Measurements from ENCODE around the gene SESN1. TPM values are rescaled to one million over a fixed set of nuclear protein-coding genes. Genes with fewer than 3 reads are reported as not detected.

SESN1 gene
- total RNA-seq, 1 donor from 2014 or later = 40.8 TPM

- no peaks in the 10 kb centered on the region for H3K36me3 Mint-ChIP-seq
- Histone ChIP-seq H3K79me2 (ENCODE audit: low read depth) (peaks cover 39% of the 10 kb centered on the region), H3K27me3 (no peaks in the 10 kb centered on the region), H3K4me2 (no peak overlapping the region), H3K4me3 (no peak overlapping the region), H3K9ac (no peak overlapping the region), H3K4me1 (no peaks in the 10 kb centered on the region), H3K27ac (no peak overlapping the region), H3K36me3 (no peaks in the 10 kb centered on the region), H3F3A (ENCODE audit: low read depth) (no peaks in the 10 kb centered on the region), H2AFZ (replicated peaks) (no peak overlapping the region), H3K9me3 (ENCODE audit: low read depth) (no peaks in the 10 kb centered on the region), H4K20me1 (ENCODE audit: low read depth) (no peaks in the 10 kb centered on the region)
- TF ChIP-seq EZH2 (IDR thresholded peaks at IDR 0.05) (no peak), EZH2phosphoT487 (IDR thresholded peaks at IDR 0.05) (no peak)
- TF ChIP-seq, protein P1, sequence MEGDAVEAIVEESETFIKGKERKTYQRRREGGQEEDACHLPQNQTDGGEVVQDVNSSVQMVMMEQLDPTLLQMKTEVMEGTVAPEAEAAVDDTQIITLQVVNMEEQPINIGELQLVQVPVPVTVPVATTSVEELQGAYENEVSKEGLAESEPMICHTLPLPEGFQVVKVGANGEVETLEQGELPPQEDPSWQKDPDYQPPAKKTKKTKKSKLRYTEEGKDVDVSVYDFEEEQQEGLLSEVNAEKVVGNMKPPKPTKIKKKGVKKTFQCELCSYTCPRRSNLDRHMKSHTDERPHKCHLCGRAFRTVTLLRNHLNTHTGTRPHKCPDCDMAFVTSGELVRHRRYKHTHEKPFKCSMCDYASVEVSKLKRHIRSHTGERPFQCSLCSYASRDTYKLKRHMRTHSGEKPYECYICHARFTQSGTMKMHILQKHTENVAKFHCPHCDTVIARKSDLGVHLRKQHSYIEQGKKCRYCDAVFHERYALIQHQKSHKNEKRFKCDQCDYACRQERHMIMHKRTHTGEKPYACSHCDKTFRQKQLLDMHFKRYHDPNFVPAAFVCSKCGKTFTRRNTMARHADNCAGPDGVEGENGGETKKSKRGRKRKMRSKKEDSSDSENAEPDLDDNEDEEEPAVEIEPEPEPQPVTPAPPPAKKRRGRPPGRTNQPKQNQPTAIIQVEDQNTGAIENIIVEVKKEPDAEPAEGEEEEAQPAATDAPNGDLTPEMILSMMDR (IDR thresholded peaks at IDR 0.05) = no peak
- no peaks in the 10 kb centered on the region for H3K9me3 Mint-ChIP-seq
- H3K4me3 Mint-ChIP-seq = no peak overlapping the region
- no peak overlapping the region for H3K27ac Mint-ChIP-seq
- H3K27me3 Mint-ChIP-seq (ENCODE audit: insufficient read depth, low read depth) = no peaks in the 10 kb centered on the region
- H3K4me1 Mint-ChIP-seq = no peaks in the 10 kb centered on the region
- no peak for DNase-seq (ENCODE audit: low spot score)
These were observed 93.3 kb downstream of the SESN1 start for GRCh38 chr6:109001291-109001894.

- H3K9me3 ChIP-seq (ENCODE audit: low read depth) = no peaks in the 10 kb centered on the region
- Mint-ChIP-seq H3K27me3 (ENCODE audit: insufficient read depth, low read depth) (no peaks in the 10 kb centered on the region), H3K4me1 (no peaks in the 10 kb centered on the region), H3K9me3 (no peaks in the 10 kb centered on the region), H3K4me3 (no peak overlapping the region), H3K27ac (no peak overlapping the region), H3K36me3 (no peaks in the 10 kb centered on the region)
- H3K27ac ChIP-seq = no peak overlapping the region
- no peaks in the 10 kb centered on the region for H3K4me1 ChIP-seq
- H3F3A ChIP-seq (ENCODE audit: low read depth) = no peaks in the 10 kb centered on the region
- no peak overlapping the region for H3K4me3 ChIP-seq
- TF ChIP-seq EZH2phosphoT487 (IDR thresholded peaks at IDR 0.05) (no peak), EZH2 (IDR thresholded peaks at IDR 0.05) (no peak)
- TF ChIP-seq, protein P1 (IDR thresholded peaks at IDR 0.05) = no peak
- DNase-seq (ENCODE audit: low spot score) = no peak
- no peak overlapping the region for H2AFZ ChIP-seq (replicated peaks)
- no peaks in the 10 kb centered on the region for H3K36me3 ChIP-seq
- no peak overlapping the region for H3K4me2 ChIP-seq
- peaks cover 29% of the 10 kb centered on the region for H3K79me2 ChIP-seq (ENCODE audit: low read depth)
- no peaks in the 10 kb centered on the region for H4K20me1 ChIP-seq (ENCODE audit: low read depth)
- H3K27me3 ChIP-seq = no peaks in the 10 kb centered on the region
- H3K9ac ChIP-seq = no peak overlapping the region
These were observed 94.4 kb downstream of the SESN1 start for GRCh38 chr6:109000289-109000688.

DNA sequence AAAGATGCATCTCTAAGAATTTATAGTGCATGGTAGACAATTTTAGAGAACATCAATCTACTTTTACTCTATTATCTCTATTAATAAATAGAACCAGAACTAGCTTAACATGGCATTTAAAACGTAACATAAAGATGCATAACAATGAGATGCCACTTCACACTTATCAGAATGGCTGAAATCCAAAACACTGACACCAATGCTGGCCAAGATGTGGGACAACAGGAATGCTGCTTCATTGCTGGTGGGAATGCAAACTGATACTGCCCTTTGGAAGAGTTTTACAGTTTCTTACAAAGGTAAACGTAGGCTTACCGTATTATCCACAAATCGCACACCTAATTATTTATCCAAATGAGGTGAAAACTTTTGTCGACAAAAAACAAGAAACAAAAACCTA is 95.2 kb downstream of the SESN1 start:
- Mint-ChIP-seq H3K27me3 (ENCODE audit: insufficient read depth, low read depth) (no peaks in the 10 kb centered on the region), H3K4me1 (no peaks in the 10 kb centered on the region), H3K27ac (no peak overlapping the region), H3K36me3 (no peaks in the 10 kb centered on the region), H3K9me3 (no peaks in the 10 kb centered on the region), H3K4me3 (no peak overlapping the region)
- Histone ChIP-seq H3K4me3 (no peak overlapping the region), H3K27me3 (no peaks in the 10 kb centered on the region), H3K4me1 (no peaks in the 10 kb centered on the region), H3K79me2 (ENCODE audit: low read depth) (peaks cover 20% of the 10 kb centered on the region), H3K36me3 (no peaks in the 10 kb centered on the region), H4K20me1 (ENCODE audit: low read depth) (no peaks in the 10 kb centered on the region), H3K4me2 (no peak overlapping the region), H3K27ac (no peak overlapping the region), H3K9ac (no peak overlapping the region), H3F3A (ENCODE audit: low read depth) (no peaks in the 10 kb centered on the region), H3K9me3 (ENCODE audit: low read depth) (no peaks in the 10 kb centered on the region), H2AFZ (replicated peaks) (no peak overlapping the region)
- no peak for DNase-seq (ENCODE audit: low spot score)
- TF ChIP-seq, protein P1 (IDR thresholded peaks at IDR 0.05) = no peak
- no peak for TF ChIP-seq EZH2 (IDR thresholded peaks at IDR 0.05)
- no peak for TF ChIP-seq EZH2phosphoT487 (IDR thresholded peaks at IDR 0.05)

All from neural progenitor cell (in vitro differentiated cells).